Kidney (tissue), 14 donors: Measurements from ENCODE around the gene ITGA7. TPM values are rescaled to one million over a fixed set of nuclear protein-coding genes. Genes with fewer than 3 reads are reported as not detected.

Experiments used
- DNase-seq, 5 donors: peaks; one replicate each; pipeline ENCODE4 v3.0.0-alpha.2; 2013 to 2020
- FAIRE-seq: peaks from 2 replicates; lab custom pipeline; 2012; peaks lifted over from hg19 to GRCh38; lab: Jason Lieb, UNC
- H3K27ac ChIP-seq, 2 donors: one replicate each; pipeline ENCODE4 v1.7.0; 2013; ENCODE audit warnings: low read depth in 2 of 2, low read length in 2 of 2, inconsistent platforms in 1 of 2
- H3K27me3 ChIP-seq: one replicate; pipeline ENCODE4 v1.7.1; 2013; ENCODE audit warnings: low read length, inconsistent platforms; ENCODE audit not compliant: control insufficient read depth, insufficient read depth
- H3K36me3 ChIP-seq, 3 donors: one replicate each; pipeline versions ENCODE4 v1.7.0 to v1.7.1; 2013; ENCODE audit warnings: low read length in 3 of 3, control low read depth in 1 of 3, inconsistent platforms in 1 of 3; ENCODE audit not compliant: insufficient read depth in 3 of 3, control insufficient read depth in 2 of 3
- H3K4me1 ChIP-seq, 3 donors: one replicate each; pipeline versions ENCODE4 v1.7.0 to v1.7.1; 2013; ENCODE audit warnings: low read length in 3 of 3, inconsistent platforms in 1 of 3, low read depth in 1 of 3; ENCODE audit not compliant: control insufficient read depth in 2 of 3, insufficient read depth in 2 of 3
- H3K4me3 ChIP-seq, 3 donors: one replicate each; pipeline versions ENCODE4 v1.7.0 to v1.8.1; 2013; ENCODE audit warnings: low read length in 3 of 3, control low read depth in 1 of 3, inconsistent platforms in 1 of 3
- H3K9ac ChIP-seq, 3 donors: one replicate each; pipeline versions ENCODE4 v1.7.0 to v1.7.1; 2013; ENCODE audit warnings: low read length in 3 of 3, control low read depth in 1 of 3, inconsistent platforms in 1 of 3
- H3K9me3 ChIP-seq, 3 donors: one replicate each; pipeline versions ENCODE4 v1.7.0 to v1.7.1; 2013; ENCODE audit warnings: low read length in 3 of 3, control low read depth in 1 of 3, inconsistent platforms in 1 of 3; ENCODE audit not compliant: control insufficient read depth in 2 of 3, insufficient read depth in 1 of 3
- CTCF ChIP-seq: IDR thresholded peaks from 3 replicates; pipeline ENCODE4 v1.5.1; 2012; ENCODE audit warnings: mild to moderate bottlenecking, moderate library complexity, borderline replicate concordance; ENCODE audit not compliant: insufficient read depth; ENCODE audit errors: extremely low read depth
- intact Hi-C: fragments of 100-400 bp; cut with DNase I; formaldehyde crosslinking; loops from one replicate; pipeline ENCODE4 v1.11.1; 2022
- polyA plus RNA-seq: library from polyadenylated mRNA; stranded (reverse); fragments of 350-450 nt; fragmentation: Illumina TruSeq; extraction: RNeasy Lipid Tissue Mini Kit (QIAGEN cat#74804); gene quantifications from one replicate; pipeline ENCODE4 v1.2.3, GENCODE V29; 2014; ENCODE audit warnings: low read depth, low replicate concordance; ENCODE audit not compliant: insufficient read depth
- total RNA-seq: library from RNA; stranded (reverse); fragmentation: NEBNext Ultra II Directional; extraction: Animal tissue kit (Norgen Biotek cat#: 25700); gene quantifications from one replicate; pipeline ENCODE4 v1.2.1, GENCODE V29; 2021
- donor health status: control.
- donor health status: control.
- donor health status: control.
- donor health status: control.
- donor health status: control.
- donor health status: DM: yes; HTN: yes; CAD: no.
- donor health status: Normal renal cell carcinoma (clear cell type).

ITGA7 gene
- total and polyA plus RNA-seq, 2 donors from 2014 or later = 26.2 to 66.3 TPM

- Histone ChIP-seq H3K4me1 (peaks cover 7 to 37% (median 27%) of the 10 kb centered on the region in 3 donors), H3K36me3 (peaks cover 0 to 2% (median 0%) of the 10 kb centered on the region in 3 donors), H3K4me3 (peak overlapping the region; percentile 79 to 91 (median 83)), H3K27ac (peak overlapping the region; percentile 77 to 89), H3K9ac (peak overlapping the region; percentile 58 to 85 (median 78)), H3K27me3 (no peaks in the 10 kb centered on the region), H3K9me3 (no peaks in the 10 kb centered on the region)
- TF ChIP-seq CTCF = no peak
- intact Hi-C loops = no loop called here
- DNase-seq (no peak), FAIRE-seq (no peak)
These were observed 8.9 kb upstream of the ITGA7 start for GRCh38 chr12:55716582-55716957.

- Histone ChIP-seq H3K4me1 (peaks cover 7 to 32% (median 25%) of the 10 kb centered on the region in 3 donors), H3K27ac (peak within 1 kb of the TSS; percentile 77 to 89), H3K36me3 (peaks cover 0 to 2% (median 0%) of the 10 kb centered on the region in 3 donors), H3K9me3 (no peaks in the 10 kb centered on the region), H3K27me3 (no peaks in the 10 kb centered on the region), H3K9ac (peak within 1 kb of the TSS; percentile 78 to 85 (median 78)), H3K4me3 (peak within 1 kb of the TSS; percentile 79 to 91 (median 83))
- intact Hi-C loops = no loop called here
- FAIRE-seq (no peak), DNase-seq (peak; percentile 93 to 98 (median 97))
- TF ChIP-seq CTCF = no peak
These were observed 8.3 kb upstream of the ITGA7 start, which contains the start of gene BLOC1S1 for GRCh38 chr12:55715833-55716581. Gene BLOC1S1, plus strand, starts transcription at chr12:55716046. Its CDS starts 6 bp downstream, at chr12:55716052.

GRCh38 chr12:55715169-55715764 lies 7.6 kb upstream of the ITGA7 start:
- peaks cover 0 to 2% (median 0%) of the 10 kb centered on the region in 3 donors for H3K36me3 ChIP-seq
- peak overlapping the region; percentile 79 to 91 (median 83) for H3K4me3 ChIP-seq
- no peaks in the 10 kb centered on the region for H3K9me3 ChIP-seq
- peak overlapping the region; percentile 62 to 85 (median 78) for H3K9ac ChIP-seq
- intact Hi-C loops = no loop called here
- no peak for FAIRE-seq
- peak overlapping the region; percentile 77 to 89 for H3K27ac ChIP-seq
- no peak for TF ChIP-seq CTCF
- no peaks in the 10 kb centered on the region for H3K27me3 ChIP-seq
- peaks cover 7 to 26% (median 21%) of the 10 kb centered on the region in 3 donors for H3K4me1 ChIP-seq
- DNase-seq = no peak
